ENCODE results near the gene NXPH1. TPM values are rescaled to one million over a fixed set of nuclear protein-coding genes. Genes with fewer than 3 reads are reported as not detected.

Gene NXPH1
- total RNA-seq, 2 donors from 2014 or later: not detected

GRCh38 chr7:8762803-8763202 lies 329.4 kb downstream of the NXPH1 start:
- no peak overlapping the region for H3K27ac Mint-ChIP-seq

GRCh38 chr7:8765374-8765773 lies 332.0 kb downstream of the NXPH1 start:
- H3K27me3 Mint-ChIP-seq: no peaks in the 10 kb centered on the region
- H3K27ac Mint-ChIP-seq: no peak overlapping the region
- DNase-seq (ENCODE audit: low spot score) (no peak), ATAC-seq (no peak)
- peaks cover 10% of the 10 kb centered on the region for H3K9me3 Mint-ChIP-seq
- no peak overlapping the region for H3K4me3 Mint-ChIP-seq
- H3K4me1 Mint-ChIP-seq (ENCODE audit: low read depth in 2 of 2): no peaks in the 10 kb centered on the region
- H3K36me3 Mint-ChIP-seq: no peaks in the 10 kb centered on the region

More at GRCh38 chr7:8762803-8763202, 329.4 kb downstream of the NXPH1 start:
- Mint-ChIP-seq H3K4me1 (ENCODE audit: low read depth in 2 of 2) (no peaks in the 10 kb centered on the region), H3K4me3 (no peak overlapping the region), H3K27me3 (no peaks in the 10 kb centered on the region), H3K9me3 (peaks cover 4% of the 10 kb centered on the region), H3K36me3 (no peaks in the 10 kb centered on the region)
- ATAC-seq (no peak), DNase-seq (ENCODE audit: low spot score) (no peak)

- no peak for ATAC-seq
- DNase-seq (ENCODE audit: low spot score): no peak
- H3K27me3 Mint-ChIP-seq: no peaks in the 10 kb centered on the region
- H3K36me3 Mint-ChIP-seq: no peaks in the 10 kb centered on the region
- no peak overlapping the region for H3K27ac Mint-ChIP-seq
- H3K4me3 Mint-ChIP-seq: no peak overlapping the region
- H3K4me1 Mint-ChIP-seq (ENCODE audit: low read depth in 2 of 2): no peaks in the 10 kb centered on the region
- peaks cover 17% of the 10 kb centered on the region for H3K9me3 Mint-ChIP-seq
Measured at GRCh38 chr7:8773518-8773917, 340.1 kb downstream of the NXPH1 start.

- H3K36me3 Mint-ChIP-seq: no peaks in the 10 kb centered on the region
- no peak overlapping the region for H3K4me3 Mint-ChIP-seq
- H3K4me1 Mint-ChIP-seq (ENCODE audit: low read depth in 2 of 2): no peaks in the 10 kb centered on the region
- no peak overlapping the region for H3K27ac Mint-ChIP-seq
- H3K9me3 Mint-ChIP-seq: peaks cover 24% of the 10 kb centered on the region
- DNase-seq (ENCODE audit: low spot score) (no peak), ATAC-seq (no peak)
- no peaks in the 10 kb centered on the region for H3K27me3 Mint-ChIP-seq
Measured at GRCh38 chr7:8778459-8778858, 345.1 kb downstream of the NXPH1 start.

- H3K4me1 Mint-ChIP-seq (ENCODE audit: low read depth in 2 of 2): no peaks in the 10 kb centered on the region
- peaks cover 22% of the 10 kb centered on the region for H3K9me3 Mint-ChIP-seq
- H3K27me3 Mint-ChIP-seq: no peaks in the 10 kb centered on the region
- H3K36me3 Mint-ChIP-seq: no peaks in the 10 kb centered on the region
- no peak for ATAC-seq
- no peak overlapping the region for H3K27ac Mint-ChIP-seq
- DNase-seq (ENCODE audit: low spot score): no peak
- no peak overlapping the region for H3K4me3 Mint-ChIP-seq
Measured at GRCh38 chr7:8781166-8781565, 347.8 kb downstream of the NXPH1 start.

GRCh38 chr7:8783229-8783628 lies 349.8 kb downstream of the NXPH1 start:
- no peak overlapping the region for H3K4me3 Mint-ChIP-seq
- DNase-seq (ENCODE audit: low spot score): no peak
- no peaks in the 10 kb centered on the region for H3K4me1 Mint-ChIP-seq (ENCODE audit: low read depth in 2 of 2)
- no peak overlapping the region for H3K27ac Mint-ChIP-seq
- peaks cover 25% of the 10 kb centered on the region for H3K9me3 Mint-ChIP-seq
- H3K27me3 Mint-ChIP-seq: no peaks in the 10 kb centered on the region
- ATAC-seq: no peak
- H3K36me3 Mint-ChIP-seq: no peaks in the 10 kb centered on the region

GRCh38 chr7:8785081-8785480 lies 351.7 kb downstream of the NXPH1 start:
- Mint-ChIP-seq H3K27ac (no peak overlapping the region), H3K4me3 (no peak overlapping the region), H3K36me3 (no peaks in the 10 kb centered on the region), H3K4me1 (ENCODE audit: low read depth in 2 of 2) (no peaks in the 10 kb centered on the region), H3K27me3 (no peaks in the 10 kb centered on the region), H3K9me3 (peaks cover 28% of the 10 kb centered on the region)
- ATAC-seq (no peak), DNase-seq (ENCODE audit: low spot score) (no peak)

GRCh38 chr7:8800986-8801385 lies 367.6 kb downstream of the NXPH1 start:
- Mint-ChIP-seq H3K27ac (no peak overlapping the region), H3K9me3 (peaks cover 7% of the 10 kb centered on the region), H3K27me3 (no peaks in the 10 kb centered on the region), H3K4me1 (ENCODE audit: low read depth in 2 of 2) (no peaks in the 10 kb centered on the region), H3K4me3 (no peak overlapping the region), H3K36me3 (no peaks in the 10 kb centered on the region)
- DNase-seq (ENCODE audit: low spot score) (no peak), ATAC-seq (no peak)

Other genes with a start within 250 kb of the NXPH1 start
- gene ICA1, start 171.4 kb upstream of the NXPH1 start, total RNA-seq: under 1 TPM; 0.31 to 0.45 TPM

All from natural killer cell treated with Interleukin-12 subunit alpha and Interleukin-12 subunit beta and Interleukin-15 and Interleukin-18, amount 100 ng/mL, for 72 hours (primary cell).